ENCODE results near the gene HERC3.

- no peak for TF ChIP-seq GATA3 (IDR thresholded peaks at IDR 0.05; ENCODE audit: low read depth, low read length)
- no peak for TF ChIP-seq GATA2 (IDR thresholded peaks at IDR 0.05; ENCODE audit: low read depth, low read length)
Observed at GRCh38 chr4:88599714-88600113, 7.4 kb downstream of the HERC3 start.

All from SH-SY5Y (cell line).